ENCODE results near the gene LAS1L.

DNA sequence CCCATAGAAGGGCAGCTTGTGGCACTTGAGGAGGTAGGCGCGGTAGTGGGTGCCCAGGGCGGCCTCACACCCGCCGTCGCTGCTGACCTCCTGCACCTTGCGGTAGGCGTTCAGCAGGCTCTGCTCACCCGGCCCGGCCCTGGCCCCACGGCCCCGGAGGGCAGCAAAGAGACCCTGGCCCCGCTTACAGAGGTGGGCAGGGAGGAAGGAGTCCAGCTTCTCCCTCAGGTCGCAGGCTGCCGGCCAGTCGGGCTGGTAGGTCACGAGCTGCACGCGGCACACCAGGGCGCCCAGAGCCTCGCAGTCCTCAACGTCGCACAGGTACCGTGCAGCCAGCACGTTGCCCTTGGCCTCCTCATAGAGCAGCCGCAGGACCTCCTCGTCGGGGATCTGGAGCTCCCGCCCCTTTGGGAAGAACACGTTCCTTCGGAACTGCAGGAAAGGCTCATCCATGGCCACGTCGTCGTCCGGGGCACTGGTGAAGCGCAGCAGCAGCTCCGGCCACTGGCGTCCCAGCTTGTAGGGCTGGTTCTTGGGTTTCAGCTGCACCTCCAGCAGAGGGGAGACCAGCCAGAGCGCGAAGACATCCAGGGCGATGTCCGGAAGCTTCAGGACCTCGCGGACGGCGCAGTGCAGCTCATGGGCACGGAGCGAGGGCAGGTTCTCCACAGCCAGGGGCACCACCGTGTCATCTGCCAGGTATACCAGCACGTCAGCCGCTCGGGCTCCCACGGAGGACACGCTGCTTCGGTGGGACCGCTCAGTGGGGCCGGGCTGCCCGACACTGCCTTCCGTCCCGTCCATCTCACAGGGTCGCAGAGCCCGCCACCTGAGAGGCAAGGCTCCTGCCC lies 17.1 kb upstream of the LAS1L start:
- no peak for TF ChIP-seq HNF4G (IDR thresholded peaks at IDR 0.05)
- TF ChIP-seq CTCF (IDR thresholded peaks at IDR 0.05; ENCODE audit: low read depth, low read length, missing input control) = no peak
- no peak for TF ChIP-seq RAD21 (IDR thresholded peaks at IDR 0.05)
- no peak for TF ChIP-seq FOXA2 (IDR thresholded peaks at IDR 0.05)
- TF ChIP-seq, protein P1, sequence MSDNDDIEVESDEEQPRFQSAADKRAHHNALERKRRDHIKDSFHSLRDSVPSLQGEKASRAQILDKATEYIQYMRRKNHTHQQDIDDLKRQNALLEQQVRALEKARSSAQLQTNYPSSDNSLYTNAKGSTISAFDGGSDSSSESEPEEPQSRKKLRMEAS (IDR thresholded peaks at IDR 0.05) = no peak
- TF ChIP-seq, protein P2, sequence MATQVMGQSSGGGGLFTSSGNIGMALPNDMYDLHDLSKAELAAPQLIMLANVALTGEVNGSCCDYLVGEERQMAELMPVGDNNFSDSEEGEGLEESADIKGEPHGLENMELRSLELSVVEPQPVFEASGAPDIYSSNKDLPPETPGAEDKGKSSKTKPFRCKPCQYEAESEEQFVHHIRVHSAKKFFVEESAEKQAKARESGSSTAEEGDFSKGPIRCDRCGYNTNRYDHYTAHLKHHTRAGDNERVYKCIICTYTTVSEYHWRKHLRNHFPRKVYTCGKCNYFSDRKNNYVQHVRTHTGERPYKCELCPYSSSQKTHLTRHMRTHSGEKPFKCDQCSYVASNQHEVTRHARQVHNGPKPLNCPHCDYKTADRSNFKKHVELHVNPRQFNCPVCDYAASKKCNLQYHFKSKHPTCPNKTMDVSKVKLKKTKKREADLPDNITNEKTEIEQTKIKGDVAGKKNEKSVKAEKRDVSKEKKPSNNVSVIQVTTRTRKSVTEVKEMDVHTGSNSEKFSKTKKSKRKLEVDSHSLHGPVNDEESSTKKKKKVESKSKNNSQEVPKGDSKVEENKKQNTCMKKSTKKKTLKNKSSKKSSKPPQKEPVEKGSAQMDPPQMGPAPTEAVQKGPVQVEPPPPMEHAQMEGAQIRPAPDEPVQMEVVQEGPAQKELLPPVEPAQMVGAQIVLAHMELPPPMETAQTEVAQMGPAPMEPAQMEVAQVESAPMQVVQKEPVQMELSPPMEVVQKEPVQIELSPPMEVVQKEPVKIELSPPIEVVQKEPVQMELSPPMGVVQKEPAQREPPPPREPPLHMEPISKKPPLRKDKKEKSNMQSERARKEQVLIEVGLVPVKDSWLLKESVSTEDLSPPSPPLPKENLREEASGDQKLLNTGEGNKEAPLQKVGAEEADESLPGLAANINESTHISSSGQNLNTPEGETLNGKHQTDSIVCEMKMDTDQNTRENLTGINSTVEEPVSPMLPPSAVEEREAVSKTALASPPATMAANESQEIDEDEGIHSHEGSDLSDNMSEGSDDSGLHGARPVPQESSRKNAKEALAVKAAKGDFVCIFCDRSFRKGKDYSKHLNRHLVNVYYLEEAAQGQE (IDR thresholded peaks at IDR 0.05) = no peak
- no peak for TF ChIP-seq EGR1 (IDR thresholded peaks at IDR 0.05; ENCODE audit: low read depth in 2 of 2)
- no peak for TF ChIP-seq GABPA (IDR thresholded peaks at IDR 0.05 in 1 of 2, conservative IDR thresholded peaks at IDR 0.05 in 1 of 2)
- TF ChIP-seq NR2F2 (IDR thresholded peaks at IDR 0.05) = no peak
